ENCODE data around the gene PLEKHA4. TPM values are rescaled to one million over a fixed set of nuclear protein-coding genes. Genes with fewer than 3 reads are reported as not detected.

The PLEKHA4 gene
- total and polyA plus RNA-seq, 9 of the 15 experiments (the other 6 are each of a cell fraction or from before 2014, with no cell fraction given): 0.07 to 30.8 (median 11.4) TPM

DNA sequence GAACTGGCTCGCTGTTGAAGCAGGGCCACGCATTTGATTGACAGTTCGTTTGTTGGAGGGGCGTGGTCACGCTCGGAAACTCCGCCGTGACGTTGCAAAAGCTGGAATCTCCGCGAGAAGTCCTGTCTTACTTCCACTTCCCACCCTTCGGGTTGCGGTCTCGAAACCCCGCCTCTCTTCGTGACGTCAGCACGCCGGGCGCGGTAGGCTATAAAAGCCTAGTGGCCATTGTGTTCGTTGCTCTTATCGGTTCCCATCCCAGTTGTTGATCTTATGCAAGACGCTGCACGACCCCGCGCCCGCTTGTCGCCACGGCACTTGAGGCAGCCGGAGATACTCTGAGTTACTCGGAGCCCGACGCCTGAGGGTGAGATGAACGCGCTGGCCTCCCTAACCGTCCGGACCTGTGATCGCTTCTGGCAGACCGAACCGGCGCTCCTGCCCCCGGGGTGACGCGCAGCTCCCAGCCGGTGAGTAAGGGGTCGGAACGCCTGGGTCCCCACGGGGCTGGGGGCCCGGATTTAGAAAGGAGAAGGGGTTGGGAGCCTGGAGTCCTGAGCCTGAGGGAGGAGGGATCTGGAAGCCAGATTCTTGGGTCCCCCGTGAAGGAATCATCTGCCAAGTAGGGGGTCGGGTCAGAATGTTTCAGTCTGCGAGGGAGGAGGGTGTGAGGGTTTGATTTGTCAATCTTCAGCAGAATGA lies 3.9 kb upstream of the PLEKHA4 start, which contains the start of gene PPP1R15A (continued):
- TF ChIP-seq SP1 (CRISPR knock-in tag; IDR thresholded peaks at IDR 0.05) (peak; percentile 96), GABPB1 (CRISPR knock-in tag; IDR thresholded peaks at IDR 0.05) (peak; percentile 74), SRF (CRISPR knock-in tag; IDR thresholded peaks at IDR 0.05) (peak in 1 of 2 experiments; percentile 58; a peak in 1 of 4 replicates), EP300 (IDR thresholded peaks at IDR 0.05; ENCODE audit: low read length) (peak; percentile 77; the same call in 1 of the 2 replicates), LCOR (CRISPR knock-in tag; IDR thresholded peaks at IDR 0.05) (peak; percentile 78), ZNF217 (CRISPR knock-in tag; IDR thresholded peaks at IDR 0.05) (no peak), TOE1 (IDR thresholded peaks at IDR 0.05; ENCODE audit: borderline replicate concordance) (peak; percentile 72; the same call in 1 of the 2 replicates), TOE1 (CRISPR knock-in tag; IDR thresholded peaks at IDR 0.05; ENCODE audit: borderline replicate concordance, low read depth) (no peak), ZNF124 (CRISPR knock-in tag; IDR thresholded peaks at IDR 0.05) (no peak), POLR2B (IDR thresholded peaks at IDR 0.05; ENCODE audit: low read depth, partially characterized antibody) (peak; percentile 100), ARHGAP35 (IDR thresholded peaks at IDR 0.05; ENCODE audit: partially characterized antibody) (peak; percentile 71)
- TF ChIP-seq, protein P1, sequence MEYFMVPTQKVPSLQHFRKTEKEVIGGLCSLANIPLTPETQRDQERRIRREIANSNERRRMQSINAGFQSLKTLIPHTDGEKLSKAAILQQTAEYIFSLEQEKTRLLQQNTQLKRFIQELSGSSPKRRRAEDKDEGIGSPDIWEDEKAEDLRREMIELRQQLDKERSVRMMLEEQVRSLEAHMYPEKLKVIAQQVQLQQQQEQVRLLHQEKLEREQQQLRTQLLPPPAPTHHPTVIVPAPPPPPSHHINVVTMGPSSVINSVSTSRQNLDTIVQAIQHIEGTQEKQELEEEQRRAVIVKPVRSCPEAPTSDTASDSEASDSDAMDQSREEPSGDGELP (CRISPR knock-in tag; IDR thresholded peaks at IDR 0.05; ENCODE audit: borderline replicate concordance): peak; percentile 87
- TF ChIP-seq, protein P2, sequence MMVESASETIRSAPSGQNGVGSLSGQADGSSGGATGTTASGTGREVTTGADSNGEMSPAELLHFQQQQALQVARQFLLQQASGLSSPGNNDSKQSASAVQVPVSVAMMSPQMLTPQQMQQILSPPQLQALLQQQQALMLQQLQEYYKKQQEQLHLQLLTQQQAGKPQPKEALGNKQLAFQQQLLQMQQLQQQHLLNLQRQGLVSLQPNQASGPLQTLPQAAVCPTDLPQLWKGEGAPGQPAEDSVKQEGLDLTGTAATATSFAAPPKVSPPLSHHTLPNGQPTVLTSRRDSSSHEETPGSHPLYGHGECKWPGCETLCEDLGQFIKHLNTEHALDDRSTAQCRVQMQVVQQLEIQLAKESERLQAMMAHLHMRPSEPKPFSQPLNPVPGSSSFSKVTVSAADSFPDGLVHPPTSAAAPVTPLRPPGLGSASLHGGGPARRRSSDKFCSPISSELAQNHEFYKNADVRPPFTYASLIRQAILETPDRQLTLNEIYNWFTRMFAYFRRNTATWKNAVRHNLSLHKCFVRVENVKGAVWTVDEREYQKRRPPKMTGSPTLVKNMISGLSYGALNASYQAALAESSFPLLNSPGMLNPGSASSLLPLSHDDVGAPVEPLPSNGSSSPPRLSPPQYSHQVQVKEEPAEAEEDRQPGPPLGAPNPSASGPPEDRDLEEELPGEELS (CRISPR knock-in tag; IDR thresholded peaks at IDR 0.05; ENCODE audit: borderline replicate concordance): peak; percentile 93
